WTC11 (cell line): ENCODE measurements around the gene RCAN1. TPM values are rescaled to one million over a fixed set of nuclear protein-coding genes. Genes with fewer than 3 reads are reported as not detected.

ENCODE experiments used
- ATF3 ChIP-seq: sonication (generic); formaldehyde crosslinking; conservative IDR thresholded peaks from 2 replicates; pipeline ENCODE4 v1.8.1; 2022; ENCODE audit warnings: mild to moderate bottlenecking, missing genetic modification reagents
- ATF6 ChIP-seq: sonication (generic); formaldehyde crosslinking; IDR thresholded peaks from 2 replicates; pipeline ENCODE4 v1.8.1; 2023; ENCODE audit warnings: mild to moderate bottlenecking, missing genetic modification reagents
- CREB1 ChIP-seq: sonication (generic); formaldehyde crosslinking; IDR thresholded peaks from 2 replicates; pipeline ENCODE4 v1.8.0; 2023; ENCODE audit warnings: mild to moderate bottlenecking, missing genetic modification reagents
- GTF2I ChIP-seq: fragments of 250-450 bp; sonication (Bioruptor Pico); conservative IDR thresholded peaks from 2 replicates; pipeline ENCODE4 v1.4.0; 2021; ENCODE audit warnings: mild to moderate bottlenecking
- HMGXB4 ChIP-seq: sonication (generic); formaldehyde crosslinking; IDR thresholded peaks from 2 replicates; pipeline ENCODE4 v1.8.1; 2023; ENCODE audit warnings: mild to moderate bottlenecking, moderate library complexity, missing genetic modification reagents
- NR3C1 ChIP-seq: sonication (generic); formaldehyde crosslinking; conservative IDR thresholded peaks from 2 replicates; pipeline ENCODE4 v1.8.1; 2023; ENCODE audit warnings: low read depth, mild to moderate bottlenecking, missing genetic modification reagents
- TEAD4 ChIP-seq: sonication (generic); formaldehyde crosslinking; IDR thresholded peaks from 2 replicates; pipeline ENCODE4 v1.8.0; 2022; ENCODE audit warnings: mild to moderate bottlenecking, missing genetic modification reagents
- ZBTB21 ChIP-seq: sonication (generic); formaldehyde crosslinking; IDR thresholded peaks from 2 replicates; pipeline ENCODE4 v1.8.1; 2023; ENCODE audit warnings: mild to moderate bottlenecking, missing genetic modification reagents, borderline replicate concordance
- ZNF671 ChIP-seq: fragments of 250-450 bp; sonication (Bioruptor Pico); IDR thresholded peaks from 2 replicates; pipeline ENCODE4 v1.8.0; 2021; ENCODE audit warnings: mild to moderate bottlenecking
- total RNA-seq: library from RNA; stranded (reverse); gene quantifications from 3 replicates; pipeline ENCODE4 v1.2.3, GENCODE V29; 2021
- TF ChIP-seq, protein P1 (sequence below): fragments of 250-450 bp; sonication (Bioruptor Pico); IDR thresholded peaks from 2 replicates; pipeline ENCODE4 v1.9.0; 2021; ENCODE audit warnings: mild to moderate bottlenecking, borderline replicate concordance
- TF ChIP-seq, protein P2 (sequence below): sonication (generic); formaldehyde crosslinking; IDR thresholded peaks from 2 replicates; pipeline ENCODE4 v1.8.0; 2022; ENCODE audit warnings: mild to moderate bottlenecking, missing genetic modification reagents
- TF ChIP-seq, protein P3 (sequence below): fragments of 250-450 bp; sonication (Bioruptor Pico); IDR thresholded peaks from 2 replicates; pipeline ENCODE4 v1.9.0; 2021; ENCODE audit warnings: moderate library complexity, mild to moderate bottlenecking, inconsistent platforms, borderline replicate concordance
- TF ChIP-seq, protein P4 (sequence below): sonication (generic); formaldehyde crosslinking; IDR thresholded peaks from 2 replicates; pipeline ENCODE4 v1.8.0; 2023; ENCODE audit warnings: mild to moderate bottlenecking, missing genetic modification reagents
- TF ChIP-seq, protein P5 (sequence below): sonication (generic); formaldehyde crosslinking; IDR thresholded peaks from 2 replicates; pipeline ENCODE4 v1.8.1; 2023; ENCODE audit warnings: mild to moderate bottlenecking, missing genetic modification reagents, moderate library complexity

Gene RCAN1
- total RNA-seq, 1 experiment from 2014 or later = 5.9 TPM

GRCh38 chr21:34636961-34637360, 22.0 kb upstream of the RCAN1 start (continued):
- TF ChIP-seq, protein P1, sequence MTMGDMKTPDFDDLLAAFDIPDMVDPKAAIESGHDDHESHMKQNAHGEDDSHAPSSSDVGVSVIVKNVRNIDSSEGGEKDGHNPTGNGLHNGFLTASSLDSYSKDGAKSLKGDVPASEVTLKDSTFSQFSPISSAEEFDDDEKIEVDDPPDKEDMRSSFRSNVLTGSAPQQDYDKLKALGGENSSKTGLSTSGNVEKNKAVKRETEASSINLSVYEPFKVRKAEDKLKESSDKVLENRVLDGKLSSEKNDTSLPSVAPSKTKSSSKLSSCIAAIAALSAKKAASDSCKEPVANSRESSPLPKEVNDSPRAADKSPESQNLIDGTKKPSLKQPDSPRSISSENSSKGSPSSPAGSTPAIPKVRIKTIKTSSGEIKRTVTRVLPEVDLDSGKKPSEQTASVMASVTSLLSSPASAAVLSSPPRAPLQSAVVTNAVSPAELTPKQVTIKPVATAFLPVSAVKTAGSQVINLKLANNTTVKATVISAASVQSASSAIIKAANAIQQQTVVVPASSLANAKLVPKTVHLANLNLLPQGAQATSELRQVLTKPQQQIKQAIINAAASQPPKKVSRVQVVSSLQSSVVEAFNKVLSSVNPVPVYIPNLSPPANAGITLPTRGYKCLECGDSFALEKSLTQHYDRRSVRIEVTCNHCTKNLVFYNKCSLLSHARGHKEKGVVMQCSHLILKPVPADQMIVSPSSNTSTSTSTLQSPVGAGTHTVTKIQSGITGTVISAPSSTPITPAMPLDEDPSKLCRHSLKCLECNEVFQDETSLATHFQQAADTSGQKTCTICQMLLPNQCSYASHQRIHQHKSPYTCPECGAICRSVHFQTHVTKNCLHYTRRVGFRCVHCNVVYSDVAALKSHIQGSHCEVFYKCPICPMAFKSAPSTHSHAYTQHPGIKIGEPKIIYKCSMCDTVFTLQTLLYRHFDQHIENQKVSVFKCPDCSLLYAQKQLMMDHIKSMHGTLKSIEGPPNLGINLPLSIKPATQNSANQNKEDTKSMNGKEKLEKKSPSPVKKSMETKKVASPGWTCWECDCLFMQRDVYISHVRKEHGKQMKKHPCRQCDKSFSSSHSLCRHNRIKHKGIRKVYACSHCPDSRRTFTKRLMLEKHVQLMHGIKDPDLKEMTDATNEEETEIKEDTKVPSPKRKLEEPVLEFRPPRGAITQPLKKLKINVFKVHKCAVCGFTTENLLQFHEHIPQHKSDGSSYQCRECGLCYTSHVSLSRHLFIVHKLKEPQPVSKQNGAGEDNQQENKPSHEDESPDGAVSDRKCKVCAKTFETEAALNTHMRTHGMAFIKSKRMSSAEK (CRISPR knock-in tag) = no peak
- TF ChIP-seq NR3C1 = no peak
- TF ChIP-seq, protein P2, sequence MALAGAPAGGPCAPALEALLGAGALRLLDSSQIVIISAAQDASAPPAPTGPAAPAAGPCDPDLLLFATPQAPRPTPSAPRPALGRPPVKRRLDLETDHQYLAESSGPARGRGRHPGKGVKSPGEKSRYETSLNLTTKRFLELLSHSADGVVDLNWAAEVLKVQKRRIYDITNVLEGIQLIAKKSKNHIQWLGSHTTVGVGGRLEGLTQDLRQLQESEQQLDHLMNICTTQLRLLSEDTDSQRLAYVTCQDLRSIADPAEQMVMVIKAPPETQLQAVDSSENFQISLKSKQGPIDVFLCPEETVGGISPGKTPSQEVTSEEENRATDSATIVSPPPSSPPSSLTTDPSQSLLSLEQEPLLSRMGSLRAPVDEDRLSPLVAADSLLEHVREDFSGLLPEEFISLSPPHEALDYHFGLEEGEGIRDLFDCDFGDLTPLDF = no peak
- no peak for TF ChIP-seq ATF3 (CRISPR knock-in tag)
- no peak for TF ChIP-seq GTF2I
- no peak for TF ChIP-seq HMGXB4 (CRISPR knock-in tag)
- TF ChIP-seq ATF6 = no peak
- TF ChIP-seq, protein P3, sequence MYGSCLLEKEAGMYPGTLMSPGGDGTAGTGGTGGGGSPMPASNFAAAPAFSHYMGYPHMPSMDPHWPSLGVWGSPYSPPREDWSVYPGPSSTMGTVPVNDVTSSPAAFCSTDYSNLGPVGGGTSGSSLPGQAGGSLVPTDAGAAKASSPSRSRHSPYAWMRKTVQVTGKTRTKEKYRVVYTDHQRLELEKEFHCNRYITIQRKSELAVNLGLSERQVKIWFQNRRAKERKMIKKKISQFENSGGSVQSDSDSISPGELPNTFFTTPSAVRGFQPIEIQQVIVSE = no peak
- no peak for TF ChIP-seq ZBTB21 (CRISPR knock-in tag)
- TF ChIP-seq ZNF671 = no peak
- TF ChIP-seq, protein P4, sequence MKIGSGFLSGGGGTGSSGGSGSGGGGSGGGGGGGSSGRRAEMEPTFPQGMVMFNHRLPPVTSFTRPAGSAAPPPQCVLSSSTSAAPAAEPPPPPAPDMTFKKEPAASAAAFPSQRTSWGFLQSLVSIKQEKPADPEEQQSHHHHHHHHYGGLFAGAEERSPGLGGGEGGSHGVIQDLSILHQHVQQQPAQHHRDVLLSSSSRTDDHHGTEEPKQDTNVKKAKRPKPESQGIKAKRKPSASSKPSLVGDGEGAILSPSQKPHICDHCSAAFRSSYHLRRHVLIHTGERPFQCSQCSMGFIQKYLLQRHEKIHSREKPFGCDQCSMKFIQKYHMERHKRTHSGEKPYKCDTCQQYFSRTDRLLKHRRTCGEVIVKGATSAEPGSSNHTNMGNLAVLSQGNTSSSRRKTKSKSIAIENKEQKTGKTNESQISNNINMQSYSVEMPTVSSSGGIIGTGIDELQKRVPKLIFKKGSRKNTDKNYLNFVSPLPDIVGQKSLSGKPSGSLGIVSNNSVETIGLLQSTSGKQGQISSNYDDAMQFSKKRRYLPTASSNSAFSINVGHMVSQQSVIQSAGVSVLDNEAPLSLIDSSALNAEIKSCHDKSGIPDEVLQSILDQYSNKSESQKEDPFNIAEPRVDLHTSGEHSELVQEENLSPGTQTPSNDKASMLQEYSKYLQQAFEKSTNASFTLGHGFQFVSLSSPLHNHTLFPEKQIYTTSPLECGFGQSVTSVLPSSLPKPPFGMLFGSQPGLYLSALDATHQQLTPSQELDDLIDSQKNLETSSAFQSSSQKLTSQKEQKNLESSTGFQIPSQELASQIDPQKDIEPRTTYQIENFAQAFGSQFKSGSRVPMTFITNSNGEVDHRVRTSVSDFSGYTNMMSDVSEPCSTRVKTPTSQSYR (CRISPR knock-in tag) = no peak
- no peak for TF ChIP-seq TEAD4 (CRISPR knock-in tag)
- TF ChIP-seq, protein P5, sequence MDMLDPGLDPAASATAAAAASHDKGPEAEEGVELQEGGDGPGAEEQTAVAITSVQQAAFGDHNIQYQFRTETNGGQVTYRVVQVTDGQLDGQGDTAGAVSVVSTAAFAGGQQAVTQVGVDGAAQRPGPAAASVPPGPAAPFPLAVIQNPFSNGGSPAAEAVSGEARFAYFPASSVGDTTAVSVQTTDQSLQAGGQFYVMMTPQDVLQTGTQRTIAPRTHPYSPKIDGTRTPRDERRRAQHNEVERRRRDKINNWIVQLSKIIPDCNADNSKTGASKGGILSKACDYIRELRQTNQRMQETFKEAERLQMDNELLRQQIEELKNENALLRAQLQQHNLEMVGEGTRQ (CRISPR knock-in tag) = no peak
- TF ChIP-seq CREB1 (CRISPR knock-in tag) = no peak
